ENCODE data around the gene ITGB5. TPM values are rescaled to one million over a fixed set of nuclear protein-coding genes. Genes with fewer than 3 reads are reported as not detected.
A peak's percentile ranks its signal among the peaks of the same experiment; 100 is the strongest.
"Not testable (repeated sequence)": the region's sequence is repeated elsewhere in the genome, so short reads cannot be mapped to it uniquely, and the experiment has no call there.

Gene ITGB5
- total RNA-seq, 4 donors from 2014 or later: 79.2 to 122 (median 110) TPM

DNA sequence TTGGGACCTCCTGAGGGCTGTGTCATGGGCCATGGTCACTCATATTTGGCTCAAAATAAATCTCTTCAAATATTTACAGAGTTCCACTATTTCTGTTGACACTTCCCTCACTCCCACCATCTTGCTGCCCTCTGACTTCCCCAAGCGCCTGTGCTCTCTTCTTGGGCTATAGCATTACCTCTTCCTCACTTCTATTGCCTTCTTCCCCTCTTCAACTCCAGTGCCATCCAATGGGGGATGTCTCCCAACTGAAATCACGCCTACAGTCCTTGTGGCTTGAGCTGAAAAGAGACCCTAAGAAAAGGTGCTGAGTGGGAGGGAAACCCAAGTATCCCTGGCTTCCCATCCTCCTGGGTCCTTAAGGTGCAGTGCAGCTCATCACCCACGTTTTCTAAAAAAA is 135.1 kb downstream of the ITGB5 start:
- peaks cover 4 to 5% of the 10 kb centered on the region in 2 donors for H3K4me1 ChIP-seq
- no peak overlapping the region for H3K4me3 ChIP-seq (replicated peaks in 1 of 3)
- H3K27ac ChIP-seq: no peak overlapping the region
- 88 to 91% methylated on average over 3 of the region's 3 CpGs for WGBS, 2 donors
- TF ChIP-seq POLR2A (IDR thresholded peaks at IDR 0.05): no peak
- TF ChIP-seq, protein P1, sequence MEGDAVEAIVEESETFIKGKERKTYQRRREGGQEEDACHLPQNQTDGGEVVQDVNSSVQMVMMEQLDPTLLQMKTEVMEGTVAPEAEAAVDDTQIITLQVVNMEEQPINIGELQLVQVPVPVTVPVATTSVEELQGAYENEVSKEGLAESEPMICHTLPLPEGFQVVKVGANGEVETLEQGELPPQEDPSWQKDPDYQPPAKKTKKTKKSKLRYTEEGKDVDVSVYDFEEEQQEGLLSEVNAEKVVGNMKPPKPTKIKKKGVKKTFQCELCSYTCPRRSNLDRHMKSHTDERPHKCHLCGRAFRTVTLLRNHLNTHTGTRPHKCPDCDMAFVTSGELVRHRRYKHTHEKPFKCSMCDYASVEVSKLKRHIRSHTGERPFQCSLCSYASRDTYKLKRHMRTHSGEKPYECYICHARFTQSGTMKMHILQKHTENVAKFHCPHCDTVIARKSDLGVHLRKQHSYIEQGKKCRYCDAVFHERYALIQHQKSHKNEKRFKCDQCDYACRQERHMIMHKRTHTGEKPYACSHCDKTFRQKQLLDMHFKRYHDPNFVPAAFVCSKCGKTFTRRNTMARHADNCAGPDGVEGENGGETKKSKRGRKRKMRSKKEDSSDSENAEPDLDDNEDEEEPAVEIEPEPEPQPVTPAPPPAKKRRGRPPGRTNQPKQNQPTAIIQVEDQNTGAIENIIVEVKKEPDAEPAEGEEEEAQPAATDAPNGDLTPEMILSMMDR (IDR thresholded peaks at IDR 0.05): no peak
- intact Hi-C loops (cut with DNase I): no loop called here
- DNase-seq: no peak
- no peaks in the 10 kb centered on the region for H3K27me3 ChIP-seq
- no peaks in the 10 kb centered on the region for H3K36me3 ChIP-seq
- no peaks in the 10 kb centered on the region for H3K9me3 ChIP-seq

DNA sequence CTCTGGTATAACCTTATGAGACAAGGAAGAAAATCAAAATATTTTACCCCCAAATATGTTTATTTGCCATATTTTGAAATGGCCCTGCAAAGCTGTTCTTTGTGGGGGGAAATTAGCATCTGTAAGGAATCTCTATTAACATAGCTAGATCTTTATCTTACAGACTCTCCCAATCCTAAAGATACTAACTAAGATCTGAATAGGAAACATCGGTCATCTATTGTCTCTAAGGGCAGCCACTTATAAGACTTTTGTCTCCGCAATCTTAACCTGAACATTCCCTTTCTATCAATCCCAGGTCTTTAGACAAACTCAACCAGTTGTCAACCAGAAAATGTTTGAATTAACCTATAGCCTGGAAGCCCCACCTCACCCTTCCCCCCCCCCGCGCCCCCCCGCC is 135.7 kb downstream of the ITGB5 start:
- Histone ChIP-seq H3K36me3 (no peaks in the 10 kb centered on the region), H3K27ac (no peak overlapping the region), H3K4me1 (peaks cover 4 to 5% of the 10 kb centered on the region in 2 donors), H3K9me3 (no peaks in the 10 kb centered on the region), H3K27me3 (no peaks in the 10 kb centered on the region), H3K4me3 (replicated peaks in 1 of 3) (no peak overlapping the region)
- DNase-seq: no peak
- WGBS, 2 donors: 63 to 75% methylated on average over 5 of the region's 5 CpGs
- intact Hi-C loops (cut with DNase I): no loop called here
- TF ChIP-seq, protein P1 (IDR thresholded peaks at IDR 0.05): no peak
- TF ChIP-seq POLR2A (IDR thresholded peaks at IDR 0.05): no peak

GRCh38 chr3:124749877-124750276 is 137.3 kb downstream of the ITGB5 start:
- H3K27me3 ChIP-seq; H3K27ac ChIP-seq; intact Hi-C loops (cut with DNase I); H3K36me3 ChIP-seq; H3K9me3 ChIP-seq; H3K4me3 ChIP-seq (replicated peaks in 1 of 3); DNase-seq; H3K4me1 ChIP-seq: not testable (repeated sequence)
- WGBS, 2 donors: 59 to 67% methylated on average over 3 to 5 of the region's 27 CpGs

GRCh38 chr3:124748560-124749198 is 138.5 kb downstream of the ITGB5 start:
- no peaks in the 10 kb centered on the region for H3K9me3 ChIP-seq
- no peak for DNase-seq
- 84 to 87% methylated on average over 8 of the region's 8 CpGs for WGBS, 2 donors
- intact Hi-C loops (cut with DNase I): no loop called here
- no peaks in the 10 kb centered on the region for H3K27me3 ChIP-seq
- TF ChIP-seq, protein P1 (IDR thresholded peaks at IDR 0.05): no peak
- no peak for TF ChIP-seq POLR2A (IDR thresholded peaks at IDR 0.05)
- no peak overlapping the region for H3K4me3 ChIP-seq (replicated peaks in 1 of 3)
- no peak overlapping the region for H3K27ac ChIP-seq
- peaks cover 8 to 13% of the 10 kb centered on the region in 2 donors for H3K36me3 ChIP-seq
- peaks cover 4 to 5% of the 10 kb centered on the region in 2 donors for H3K4me1 ChIP-seq

GRCh38 chr3:124747111-124747981 is 139.8 kb downstream of the ITGB5 start:
- intact Hi-C loops (cut with DNase I): no loop called here
- DNase-seq: peak; percentile 34 to 49
- Histone ChIP-seq H3K36me3 (peaks cover 12 to 20% of the 10 kb centered on the region in 2 donors), H3K27me3 (no peaks in the 10 kb centered on the region), H3K9me3 (no peaks in the 10 kb centered on the region), H3K4me1 (peaks cover 4 to 5% of the 10 kb centered on the region in 2 donors), H3K27ac (no peak overlapping the region), H3K4me3 (replicated peaks in 1 of 3) (no peak overlapping the region)
- TF ChIP-seq, protein P1 (IDR thresholded peaks at IDR 0.05): no peak
- no peak for TF ChIP-seq POLR2A (IDR thresholded peaks at IDR 0.05)
- 80 to 87% methylated on average over 13 of the region's 14 CpGs for WGBS, 2 donors
